Bone marrow (tissue), 2 donors: ENCODE data around the gene ELP6.

Experiments
- DNase-seq, 2 donors: peaks; one replicate each; lab custom pipeline; 2025; lab: John Stamatoyannopoulos, UW

The ELP6 gene

DNA sequence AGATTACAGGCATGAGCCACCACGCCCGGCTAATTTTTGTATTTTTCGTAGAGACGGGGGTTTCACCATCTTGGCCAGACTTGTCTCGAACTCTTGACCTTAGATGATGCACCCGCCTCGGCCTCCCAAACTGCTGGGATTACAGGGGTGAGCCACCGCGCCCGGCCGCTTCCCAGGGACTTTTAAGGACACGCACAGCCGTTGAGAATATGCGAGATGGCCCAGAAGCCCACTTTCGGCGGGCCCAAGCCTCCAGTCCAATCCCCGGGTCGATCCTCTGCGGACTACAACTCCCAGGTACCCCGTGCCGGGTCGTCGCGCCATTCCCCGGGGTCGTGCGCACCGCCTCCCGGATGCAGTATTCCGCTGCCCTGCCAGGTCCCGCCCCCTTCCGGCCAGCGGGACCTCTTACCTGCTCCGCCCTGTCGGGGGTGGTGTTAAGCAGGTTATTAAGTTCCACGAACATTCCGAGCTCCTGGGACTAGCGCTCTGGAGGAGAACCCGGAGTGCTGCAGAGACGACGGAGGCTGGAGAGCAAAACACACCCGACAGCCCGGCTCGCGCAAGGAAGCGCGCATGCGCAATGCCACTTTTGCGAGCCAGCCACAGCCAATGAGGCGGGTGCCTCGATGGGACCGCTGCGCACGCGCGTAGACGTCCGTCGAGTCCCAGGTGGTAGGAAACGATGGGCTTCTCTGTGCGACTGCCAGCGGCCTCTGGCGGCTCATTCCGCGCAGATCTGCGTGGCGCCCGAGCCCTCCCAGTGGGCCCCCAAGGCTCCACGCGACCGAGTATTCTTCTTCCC is at the start of gene ELP6:
ELP6 (minus strand) TSS at position 588 of the 805 bp plus-strand sequence; CDS start at position 466, 122 bp downstream.
- peak; percentile 97 for DNase-seq

DNA sequence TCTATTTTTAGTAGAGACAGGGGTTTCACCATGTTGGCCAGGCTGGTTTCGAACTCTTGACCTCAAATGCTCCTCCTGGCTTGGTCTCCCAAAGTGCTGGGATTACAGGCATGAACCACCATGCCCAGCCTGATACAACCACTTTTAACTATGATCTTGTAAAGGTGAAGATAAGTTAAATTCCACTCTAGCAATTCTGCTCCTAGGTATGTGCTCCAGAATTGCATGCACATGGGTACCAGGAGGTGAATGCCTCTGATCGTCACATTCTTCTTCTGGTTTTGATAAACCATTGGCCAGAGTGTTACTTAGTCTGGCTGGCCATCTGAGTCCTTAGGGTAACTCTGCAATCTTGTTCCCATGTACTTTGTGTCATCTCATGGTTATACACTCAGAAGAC is 42.8 kb upstream of the ELP6 start:
- DNase-seq: no peak

- DNase-seq: no peak
Measured at GRCh38 chr3:47554335-47554734, 40.8 kb upstream of the ELP6 start.

DNA sequence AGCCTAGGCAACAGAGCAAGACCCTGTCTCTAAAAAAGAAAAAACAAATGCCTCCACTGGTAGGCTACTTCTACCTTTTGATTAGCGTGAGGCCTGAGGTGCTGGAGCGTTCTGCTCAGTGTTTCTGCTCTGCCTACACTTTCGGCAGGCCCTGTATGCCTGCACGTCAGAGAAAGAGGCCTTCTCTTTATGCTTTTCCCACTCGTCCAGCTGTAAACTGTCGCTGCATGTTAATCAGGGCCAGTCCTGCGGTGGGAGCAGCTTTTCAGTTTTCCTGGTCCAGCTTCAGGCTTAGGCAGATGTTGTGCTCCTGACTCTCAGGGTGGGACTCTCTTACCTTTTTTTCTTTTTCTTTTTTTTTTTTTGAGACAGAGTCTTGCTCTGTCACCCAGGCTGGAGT is 39.9 kb upstream of the ELP6 start:
- no peak for DNase-seq

DNA sequence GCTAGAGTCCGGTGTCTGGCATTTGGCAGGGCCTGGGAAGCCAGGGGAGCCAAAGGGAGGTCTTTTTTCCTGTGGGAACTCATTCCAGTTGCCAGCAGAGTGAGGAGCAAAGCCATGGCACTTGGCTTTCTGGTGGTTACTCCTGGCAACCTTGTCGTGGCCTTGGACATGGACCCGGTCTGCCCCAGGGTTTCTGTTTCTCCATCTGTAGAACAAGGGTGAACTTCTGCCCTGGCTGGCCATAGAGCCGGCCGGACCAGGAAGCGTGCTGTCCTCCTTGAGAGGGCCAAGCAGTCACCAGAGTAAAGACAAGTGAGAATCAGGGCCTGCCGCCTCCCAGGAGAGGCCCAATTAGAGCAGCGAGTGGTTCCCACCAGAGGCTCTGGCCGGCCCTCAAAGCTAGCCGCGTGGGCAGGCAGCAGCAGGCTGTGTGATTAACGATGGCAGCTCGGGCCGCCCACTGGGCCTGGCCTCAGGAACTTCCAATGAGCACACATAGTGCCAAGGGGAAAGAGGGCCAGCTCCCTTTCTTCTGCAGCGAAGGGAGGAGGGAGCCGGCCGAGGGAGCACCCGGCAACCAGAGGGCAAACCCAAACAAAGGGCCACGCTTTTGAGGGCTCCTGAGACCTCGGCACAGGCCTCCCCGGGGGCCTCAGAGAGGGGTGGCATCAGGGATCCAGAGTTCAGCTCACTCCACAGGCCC is 29.1 kb upstream of the ELP6 start:
- no peak for DNase-seq

- DNase-seq: no peak
Measured at GRCh38 chr3:47541583-47542108, 28.1 kb upstream of the ELP6 start.

DNA sequence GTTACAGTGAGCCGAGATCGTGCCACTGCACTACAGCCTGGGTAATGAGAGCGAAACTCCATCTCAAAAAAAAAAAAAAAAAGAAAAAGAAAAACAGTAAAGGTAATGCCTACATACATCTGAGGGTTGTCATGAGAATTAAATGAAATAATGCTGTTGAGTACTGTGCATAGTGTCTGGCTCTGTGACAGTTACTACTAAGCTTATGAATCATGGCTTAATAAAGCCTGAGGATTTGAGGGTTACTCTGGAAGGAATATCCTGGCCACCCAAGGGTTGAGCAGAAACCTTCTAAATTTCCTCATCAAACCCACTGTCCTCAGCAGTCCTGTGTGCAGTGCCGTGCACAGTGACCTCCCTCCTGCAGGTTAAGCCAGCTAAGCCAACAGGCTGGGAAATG is 26.8 kb upstream of the ELP6 start:
- no peak for DNase-seq

DNA sequence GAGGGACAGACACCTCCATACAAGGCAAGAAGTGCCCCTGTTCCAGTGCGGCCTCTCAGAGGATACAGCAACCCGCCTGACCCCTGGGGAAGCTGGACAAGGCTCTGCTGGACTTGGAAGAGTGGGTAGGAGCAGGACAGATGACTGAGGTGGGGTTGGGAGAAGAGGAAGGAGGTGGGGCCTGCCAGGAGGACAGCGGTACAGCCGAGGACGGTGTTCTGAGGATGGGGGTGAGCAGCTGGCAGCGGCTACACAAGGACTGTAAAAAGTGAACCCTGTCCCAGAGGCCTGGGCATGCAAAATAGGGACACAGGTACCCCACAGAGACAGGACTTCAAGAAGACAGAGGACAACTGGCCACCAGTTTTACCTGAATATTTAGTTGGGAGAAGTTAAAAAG is 23.5 kb upstream of the ELP6 start:
- DNase-seq: no peak

GRCh38 chr3:47536221-47536891 is 22.8 kb upstream of the ELP6 start:
- DNase-seq: no peak

GRCh38 chr3:47533996-47534454 is 20.5 kb upstream of the ELP6 start:
- no peak for DNase-seq

GRCh38 chr3:47533481-47533880 is 20.0 kb upstream of the ELP6 start:
- no peak for DNase-seq

GRCh38 chr3:47527952-47528725 is 14.6 kb upstream of the ELP6 start:
- DNase-seq: no peak

DNA sequence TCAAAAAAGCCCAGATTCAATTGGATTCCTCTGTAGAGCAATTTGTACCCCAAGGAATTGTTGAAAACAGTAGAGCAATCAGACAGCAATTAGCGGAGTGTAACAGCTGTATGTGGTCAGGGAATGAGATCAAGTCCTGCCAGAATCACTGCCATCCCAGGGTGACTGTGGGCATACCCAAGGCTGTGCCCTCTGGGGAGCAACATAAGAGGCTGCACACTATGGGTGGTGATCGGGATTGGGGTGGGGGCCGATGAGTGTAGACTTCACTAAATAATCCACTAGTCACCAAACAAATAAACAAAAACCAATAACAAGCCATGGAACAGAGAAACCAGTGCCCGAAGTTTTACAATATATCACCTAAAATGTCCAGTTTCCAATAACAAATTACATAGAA is 12.1 kb upstream of the ELP6 start:
- no peak for DNase-seq

GRCh38 chr3:47523310-47524073 is 10.0 kb upstream of the ELP6 start:
- DNase-seq: no peak

DNA sequence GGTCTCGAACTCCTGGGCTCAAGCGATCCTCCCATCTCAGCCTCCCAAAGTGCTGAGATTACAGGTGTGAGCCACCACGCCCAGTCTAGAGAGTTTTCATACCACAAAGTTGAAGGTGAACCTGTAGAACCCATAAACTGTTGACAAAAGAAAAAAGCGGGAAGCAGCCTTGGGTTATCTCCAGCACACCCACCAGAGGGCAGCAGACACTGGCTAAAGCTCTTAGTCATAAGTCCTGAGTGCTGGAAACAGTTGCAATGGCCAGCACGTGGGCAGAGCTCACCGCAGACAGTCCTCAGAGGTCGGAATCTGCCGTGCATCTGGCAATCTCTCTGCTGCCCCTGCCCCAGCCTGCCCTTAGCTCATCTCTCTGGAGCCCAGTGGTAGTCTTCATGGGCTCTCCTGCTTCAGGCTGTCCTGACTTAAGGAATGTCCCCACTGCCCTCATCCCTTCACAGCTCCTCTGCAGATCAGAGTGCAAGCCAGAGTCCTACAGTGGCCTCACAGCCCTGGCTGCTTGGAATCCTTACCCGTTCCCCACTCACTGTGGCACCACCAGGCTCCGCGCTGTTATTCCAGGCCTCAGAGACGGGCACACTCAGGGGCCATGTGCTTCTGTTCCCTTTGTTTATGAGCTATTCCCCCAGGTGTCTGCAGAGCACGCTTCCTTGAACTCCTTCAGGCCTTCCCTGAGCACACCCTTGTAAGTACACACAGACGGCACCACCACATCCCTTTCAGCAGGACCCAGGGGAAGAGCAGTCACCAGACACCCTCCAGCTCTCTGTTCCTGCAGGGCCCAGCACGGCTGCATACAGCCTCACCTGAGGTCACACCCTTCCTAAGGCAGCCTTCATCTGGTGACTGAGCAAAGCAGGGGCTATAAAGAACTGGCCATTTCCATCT is 8.8 kb upstream of the ELP6 start:
- peak; percentile 33 to 71 for DNase-seq

DNA sequence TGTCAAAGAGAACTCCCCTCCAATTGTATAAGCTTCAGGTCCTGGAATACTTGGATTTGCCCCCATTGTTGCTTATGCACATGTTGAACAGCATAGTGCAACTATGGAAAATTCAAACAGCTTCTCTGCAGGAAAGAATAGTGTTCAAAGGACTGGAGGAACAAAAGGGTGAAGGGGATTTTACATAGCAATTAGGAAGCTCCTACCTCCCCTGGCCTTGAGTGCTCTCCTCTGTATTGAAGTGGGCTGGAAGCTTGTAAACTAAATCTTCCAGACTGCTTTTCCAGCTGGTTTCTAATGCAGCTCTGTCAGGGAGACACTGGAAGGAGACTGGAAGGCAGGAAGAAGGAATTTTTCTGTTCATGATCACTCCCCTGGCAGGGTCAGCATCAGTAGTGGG is 7.2 kb upstream of the ELP6 start:
- no peak for DNase-seq

DNA sequence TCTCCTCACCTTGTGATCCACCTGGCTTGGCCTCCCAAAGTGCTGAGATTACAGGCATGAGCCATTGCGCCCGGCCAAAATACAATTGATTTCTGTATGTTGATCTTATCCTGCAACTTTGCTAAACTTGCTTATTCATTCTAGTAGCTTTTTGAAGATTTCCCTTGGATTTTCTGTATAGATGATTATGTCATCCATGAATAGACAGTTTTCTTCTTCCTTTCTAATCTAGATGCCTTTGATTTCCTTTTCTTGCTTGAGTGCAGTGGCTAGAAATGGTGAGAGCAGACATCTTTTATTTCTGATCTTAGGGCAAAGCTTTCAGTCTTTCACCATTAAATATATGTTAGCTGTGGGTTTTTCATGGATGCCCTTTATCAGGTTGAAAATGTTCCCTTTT is 4.4 kb upstream of the ELP6 start:
- DNase-seq: peak in 1 of 2 donors; percentile 3

GRCh38 chr3:47515864-47516319 is 2.4 kb upstream of the ELP6 start:
- DNase-seq: no peak

GRCh38 chr3:47515100-47515499 is 1.6 kb upstream of the ELP6 start:
- DNase-seq: no peak
